K562 (cell line): ENCODE results near the gene POLR3GL. TPM values are rescaled to one million over a fixed set of nuclear protein-coding genes. Genes with fewer than 3 reads are reported as not detected.
A peak's percentile ranks its signal among the peaks of the same experiment; 100 is the strongest.

ENCODE experiments used
- ATF1 ChIP-seq, 2 experiments: fragments of 450-650 bp in 1 of 2; IDR thresholded peaks; 2 replicates each; pipeline ENCODE4 v1.6.1; 2016; ENCODE audit warnings: missing compliant biosample characterization in 1 of 2, missing genetic modification characterization in 1 of 2
- CAMTA2 ChIP-seq: fragments of 250-450 bp; sonication (Bioruptor Pico); conservative IDR thresholded peaks from 2 replicates; pipeline ENCODE4 v1.5.1; 2022
- ELF1 ChIP-seq: fragments of 200-800 bp; sonication (Bioruptor generic); IDR thresholded peaks from 2 replicates; pipeline ENCODE4 v1.6.1; 2016; ENCODE audit warnings: missing genetic modification characterization, missing compliant biosample characterization
- HBP1 ChIP-seq: fragments of 450-650 bp; formaldehyde crosslinking; IDR thresholded peaks from 2 replicates; pipeline ENCODE4 v1.4.0; 2022; ENCODE audit warnings: missing genetic modification characterization
- L3MBTL2 ChIP-seq: fragments of 450-650 bp; IDR thresholded peaks from 2 replicates; pipeline ENCODE4 v1.6.1; 2016; ENCODE audit warnings: mild to moderate bottlenecking, moderate library complexity
- MAX ChIP-seq: sonication (generic); formaldehyde crosslinking; IDR thresholded peaks from 2 replicates; pipeline ENCODE4 v1.9.0; 2022; ENCODE audit warnings: mild to moderate bottlenecking, missing genetic modification reagents
- MEF2A ChIP-seq: IDR thresholded peaks from 2 replicates; pipeline ENCODE4 v1.6.1; 2011; ENCODE audit warnings: low read depth, mild to moderate bottlenecking, low read length, moderate library complexity; ENCODE audit not compliant: control insufficient read depth
- PHF20 ChIP-seq: fragments of 450-650 bp; IDR thresholded peaks from 2 replicates; pipeline ENCODE4 v1.6.1; 2018; ENCODE audit not compliant: partially characterized antibody
- STAT5A ChIP-seq: IDR thresholded peaks from 2 replicates; pipeline ENCODE4 v1.6.1; 2012; ENCODE audit warnings: low read length, inconsistent platforms, borderline replicate concordance
- ZBTB2 ChIP-seq: fragments of 450-650 bp; IDR thresholded peaks from 2 replicates; pipeline ENCODE4 v1.6.1; 2016; ENCODE audit warnings: antibody characterized with exemption
- ZFPM2 ChIP-seq: fragments of 250-450 bp; sonication (Bioruptor Pico); IDR thresholded peaks from 2 replicates; pipeline ENCODE4 v1.5.1; 2022; ENCODE audit warnings: mild to moderate bottlenecking
- ZNF124 ChIP-seq: sonication (generic); formaldehyde crosslinking; IDR thresholded peaks from 2 replicates; pipeline ENCODE4 v1.8.1; 2022; ENCODE audit warnings: missing genetic modification reagents
- ZNF668 ChIP-seq: fragments of 250-450 bp; sonication (Bioruptor Pico); IDR thresholded peaks from 2 replicates; pipeline ENCODE4 v1.8.0; 2022; ENCODE audit warnings: mild to moderate bottlenecking, inconsistent platforms
- polyA plus RNA-seq, 8 experiments: library from polyadenylated mRNA; depleted of rRNA in 4 of 8; stranded (reverse) in 5 of 8; unstranded in 3 of 8; fragments of >200 nt; fragmentation: Nextera tagmentation in 2 of 8; fragmentation: Illumina TruSeq in 1 of 8; extraction: Ambion mirVana in 2 of 8; extraction: Trizol in 1 of 8; gene quantifications; 2 replicates each; pipeline versions ENCODE4 v1.2.1 to v1.2.3, GENCODE V29; 2011 to 2014; ENCODE audit warnings: inconsistent platforms in 1 of 8, missing spikeins in 1 of 8
- total RNA-seq, 7 experiments: library from RNA; depleted of rRNA in 6 of 7; stranded (reverse); fragments of >200 nt in 6 of 7; fragmentation: Illumina TruSeq in 2 of 7; extraction: Trizol in 2 of 7; gene quantifications; 2 replicates each; pipeline versions ENCODE4 v1.2.1 to v1.2.3, GENCODE V29; 2011 to 2021; ENCODE audit warnings: low replicate concordance in 1 of 7

POLR3GL gene
- total and polyA plus RNA-seq, 9 of the 15 experiments (the other 6 are each of a cell fraction or from before 2014, with no cell fraction given) = 14.6 to 48.4 (median 38.2) TPM

GRCh38 chr1:145990249-145990855, 25.9 kb downstream of the POLR3GL start (continued):
- TF ChIP-seq ZNF124 (no peak), MAX (CRISPR knock-in tag) (no peak), ZNF668 (CRISPR knock-in tag) (no peak), HBP1 (CRISPR knock-in tag) (no peak), STAT5A (no peak), L3MBTL2 (no peak), ZFPM2 (CRISPR knock-in tag) (peak; percentile 74; the same call in 1 of the 2 replicates), MEF2A (no peak), CAMTA2 (CRISPR knock-in tag) (0 out of 2 replicates have a peak, but pooled peaks have one; percentile 48), PHF20 (no peak), ZBTB2 (no peak), ELF1 (tag) (no peak), ATF1 (CRISPR knock-in tag; IDR thresholded peaks at IDR 0.05) (no peak), ATF1 (tag; IDR thresholded peaks at IDR 0.05) (no peak)
- TF ChIP-seq, all 486 proteins: peak for 58
